RWPE1 (cell line): ENCODE results near the gene IMPACT.

Source experiments
- CTCF ChIA-PET: fragments of 350-600 bp; sonication (Branson Sonifier 250); formaldehyde crosslinking; extraction: SDS; loops from one replicate; lab custom pipeline; 2021; lab: Yijun Ruan, JAX
- POLR2A ChIA-PET: fragments of 400-600 bp; formaldehyde crosslinking; extraction: SDS; loops from one replicate; lab custom pipeline; 2020; ENCODE audit warnings: antibody characterized with exemption; ENCODE audit not compliant: low non-redundant PET; lab: Yijun Ruan, JAX
- DNase-seq: peaks from one replicate; pipeline ENCODE4 v3.0.0; 2012; ENCODE audit warnings: low spot score
- H3K27ac ChIP-seq: fragments of 450-650 bp; 2 replicates; pipeline ENCODE4 v1.5.1; 2017
- CTCF ChIP-seq: fragments of 450-650 bp; conservative IDR thresholded peaks from 2 replicates; pipeline ENCODE4 v1.5.1; 2017; ENCODE audit warnings: low read depth, mild to moderate bottlenecking

The IMPACT gene

DNA sequence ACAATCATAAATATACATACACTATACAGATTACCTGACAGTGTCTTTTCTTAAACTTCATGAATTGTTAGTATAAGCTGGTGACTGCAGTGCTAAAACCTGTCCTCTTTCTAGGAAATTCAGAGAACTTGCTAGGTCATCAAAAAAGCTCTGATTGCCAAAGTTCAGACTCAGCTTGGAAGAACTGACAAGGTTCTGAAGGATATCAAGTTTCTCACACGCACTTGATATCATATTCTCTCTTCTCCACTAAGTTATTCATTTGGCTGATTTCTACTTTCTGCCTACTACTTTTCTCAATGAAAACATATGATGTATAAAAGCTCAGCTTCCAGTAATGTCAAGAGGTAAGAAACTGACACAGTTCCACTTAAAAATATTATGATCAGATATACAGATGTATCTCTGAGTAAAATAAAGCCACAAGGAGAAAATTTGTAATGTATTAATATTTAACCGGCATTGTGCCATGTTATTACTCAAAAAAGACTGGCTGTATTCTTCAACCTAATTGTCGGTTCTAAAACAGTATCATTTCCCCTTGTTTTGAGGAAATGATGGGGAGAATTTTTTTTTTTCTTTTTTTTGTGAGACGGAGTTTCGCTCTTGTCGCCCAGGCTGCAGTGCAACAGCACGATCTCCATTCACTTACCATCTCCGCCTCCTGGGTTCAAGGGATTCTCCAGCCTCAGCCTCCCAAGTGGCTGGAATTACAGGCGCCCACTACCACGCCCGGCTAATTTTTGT, 31.2 kb upstream of the IMPACT start:
- H3K27ac ChIP-seq, result peak overlapping the region; percentile 38
- TF ChIP-seq CTCF, result no peak

DNA sequence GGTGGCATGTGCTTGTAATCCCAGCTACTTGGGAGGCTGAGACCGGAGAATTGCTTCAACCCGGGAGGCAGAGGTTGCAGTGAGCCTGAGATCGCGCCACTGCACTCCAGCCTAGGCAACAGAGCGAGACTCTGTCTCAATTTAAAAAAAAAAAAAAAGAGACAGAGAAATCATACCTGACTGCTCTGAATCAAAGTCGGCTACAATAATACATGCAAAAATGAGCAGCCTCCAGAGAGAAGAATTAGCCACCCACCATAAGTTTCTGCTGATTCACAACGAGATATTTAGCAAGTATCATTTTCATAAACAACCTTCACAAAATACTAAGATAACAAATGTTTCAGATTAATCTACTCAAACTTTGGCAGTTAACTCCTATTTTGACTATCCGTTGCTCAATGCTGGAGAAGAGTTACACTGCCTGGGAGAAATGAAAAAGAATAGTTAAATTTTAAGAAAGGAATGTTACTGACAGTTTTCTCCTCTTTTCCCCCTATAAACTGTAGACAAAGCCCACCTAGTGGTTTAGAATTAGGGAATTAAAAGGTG, 30.3 kb upstream of the IMPACT start:
- POLR2A ChIA-PET, result no interaction called here
- CTCF ChIA-PET, result interaction anchor here (0.6 kb wide), 1 partner anchor 37 kb away, joined by 3 read pairs; no protein-coding TSS in a partner anchor
- no peak for DNase-seq
- H3K27ac ChIP-seq, result peak overlapping the region; percentile 38
- no peak for TF ChIP-seq CTCF

More for the DNA sequence above, 31.2 kb upstream of the IMPACT start:
- ChIA-PET POLR2A (no interaction called here), CTCF (interaction anchor here (0.6 kb wide), 1 partner anchor 299 kb away, joined by 3 read pairs; no protein-coding TSS in a partner anchor)
- no peak for DNase-seq

- ChIA-PET CTCF (interaction anchor here (0.9 kb wide), 1 partner anchor 39 kb away, joined by 4 read pairs; no protein-coding TSS in a partner anchor), POLR2A (interaction anchor here (0.7 kb wide), 1 partner anchor 29 kb away, joined by 3 read pairs; the partner anchor contains the start of gene IMPACT)
- peak overlapping the region; percentile 98 for H3K27ac ChIP-seq
- DNase-seq, result peak; percentile 27
- TF ChIP-seq CTCF, result no peak
Measured at GRCh38 chr18:24397131-24397693, 29.3 kb upstream of the IMPACT start.

DNA sequence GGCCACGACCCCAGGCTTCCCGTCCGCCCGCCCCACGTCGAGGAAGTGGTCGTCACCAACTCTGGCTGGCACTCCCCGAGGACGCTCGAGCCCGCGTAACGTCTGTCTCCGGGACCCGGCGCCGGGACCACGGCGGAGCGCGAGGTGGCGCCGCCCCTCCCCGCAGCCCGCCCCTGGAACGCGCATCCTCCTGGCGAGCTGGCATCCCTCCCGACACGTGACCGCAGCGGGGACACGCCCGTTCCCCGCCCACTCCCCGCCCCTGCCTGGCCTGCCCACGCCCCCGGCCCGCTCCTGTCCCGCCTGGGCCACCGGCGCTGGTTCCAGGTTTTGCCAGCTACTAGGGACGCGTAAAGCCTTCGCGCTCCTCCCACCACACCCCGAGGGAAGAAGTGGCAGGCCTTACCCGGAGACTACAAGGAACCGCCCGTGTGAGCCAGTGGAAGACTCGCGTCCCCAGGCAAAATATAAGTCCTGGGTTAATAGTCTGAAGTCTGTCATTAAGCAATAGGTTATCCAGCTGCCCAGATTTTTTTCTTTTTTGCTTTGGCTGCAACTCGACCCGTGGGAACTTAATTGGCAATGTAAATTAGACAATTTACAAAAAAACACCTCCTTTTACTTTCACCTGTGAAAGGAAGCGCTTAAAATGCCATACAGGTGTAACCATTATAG, 28.6 kb upstream of the IMPACT start, which contains the start of gene OSBPL1A:
Gene OSBPL1A (minus strand): TSS at position 131 of the 675 bp plus-strand sequence. CDS start 20,291 bp downstream, outside the sequence.
- peak; percentile 87 for DNase-seq
- H3K27ac ChIP-seq, result peak within 1 kb of the TSS; percentile 98
- ChIA-PET POLR2A (interaction anchor here (0.7 kb wide), 1 partner anchor 28 kb away, joined by 3 read pairs; the partner anchor contains the start of gene IMPACT), CTCF (no interaction called here)
- no peak for TF ChIP-seq CTCF

DNA sequence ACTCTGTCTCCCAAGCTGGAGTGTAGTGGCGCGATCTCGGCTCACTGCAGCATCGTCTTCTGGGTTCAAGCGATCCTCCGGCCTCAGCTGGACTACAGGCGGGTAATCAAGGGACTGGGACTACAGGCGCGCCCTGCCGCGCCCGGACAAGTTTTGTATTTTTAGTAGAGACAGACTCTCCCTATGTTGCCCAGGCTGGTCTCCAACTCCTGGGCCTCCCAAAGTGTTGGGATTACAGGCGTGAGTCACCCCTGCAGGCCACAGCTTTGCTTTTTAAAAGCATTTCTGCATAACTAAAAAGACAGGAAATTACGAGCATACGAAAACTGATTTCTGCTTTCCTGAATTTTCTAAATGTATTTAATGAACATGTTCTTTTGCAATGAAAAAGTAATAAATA, 27.9 kb upstream of the IMPACT start:
- TF ChIP-seq CTCF, result no peak
- POLR2A ChIA-PET, result no interaction called here
- no peak for DNase-seq
- CTCF ChIA-PET, result no interaction called here
- H3K27ac ChIP-seq, result peak overlapping the region; percentile 98

DNA sequence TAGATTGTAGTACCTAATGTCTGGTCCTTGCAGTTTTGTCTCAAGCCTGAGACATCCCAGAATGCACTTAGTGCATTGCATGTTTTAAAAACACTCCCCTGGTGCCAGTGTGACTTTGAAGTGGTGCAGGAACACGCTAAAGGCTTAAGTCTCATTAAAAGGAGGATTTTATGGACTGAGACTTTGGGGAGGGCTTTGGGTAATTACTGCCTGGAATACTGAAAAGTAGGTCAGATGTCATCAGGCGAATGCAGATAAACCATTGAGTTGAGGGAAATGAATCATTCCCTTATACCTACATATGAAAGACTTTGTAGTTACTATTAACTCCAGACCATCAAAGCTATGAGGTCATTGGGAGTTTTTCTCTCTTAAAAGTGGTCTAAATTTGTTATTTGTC, 25.9 kb upstream of the IMPACT start:
- CTCF ChIA-PET, result no interaction called here
- TF ChIP-seq CTCF, result no peak
- DNase-seq, result no peak
- POLR2A ChIA-PET, result no interaction called here
- H3K27ac ChIP-seq, result no peak overlapping the region
